ENCODE results near the gene PLA2G2C. TPM values are rescaled to one million over a fixed set of nuclear protein-coding genes. Genes with fewer than 3 reads are reported as not detected.

PLA2G2C gene
- total and polyA plus RNA-seq, 2 of the 13 experiments (the other 11 are each of a cell fraction or from before 2014, with no cell fraction given) = not detected

DNA sequence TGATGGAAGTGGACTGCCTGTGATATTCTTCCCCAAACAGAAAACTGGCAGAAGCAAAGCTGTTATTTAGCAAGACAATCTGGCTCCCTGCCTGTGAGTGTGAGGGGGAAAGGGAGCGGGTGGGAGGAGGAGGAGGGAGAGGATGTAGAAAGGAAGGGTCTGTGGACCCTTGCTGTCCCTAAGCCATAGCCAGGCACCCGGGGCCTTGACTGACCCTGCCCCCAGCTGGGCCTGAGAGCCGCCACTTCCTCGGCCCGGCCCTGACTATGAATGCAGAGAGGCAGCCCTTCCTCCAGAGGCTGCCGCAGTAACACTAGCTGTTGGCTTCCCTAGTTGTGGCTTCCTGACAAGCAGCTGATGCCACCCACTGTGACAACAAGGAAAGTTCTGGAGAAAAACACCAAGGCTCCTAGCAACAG, 33.3 kb downstream of the PLA2G2C start:
- in situ Hi-C loops (cut with HindIII; ENCODE audit: extremely low pct_ligation_motif_present, low pct_unique_long_range_greater_than_20kb) (loop anchor here (5.0 kb wide), 2 partner anchors 181 to 231 kb away; partner anchors contain the start of gene PLA2G2E), intact Hi-C loops (cut with micrococcal nuclease; ENCODE audit: unreplicated experiment) (loop anchor here (1.0 kb wide), 2 partner anchors 178 to 235 kb away; no protein-coding TSS in a partner anchor)
- Histone ChIP-seq H3K79me2 (ENCODE audit: insufficient read depth, low read length) (no peaks in the 10 kb centered on the region), H3K9ac (ENCODE audit: insufficient read depth, low read depth, low read length) (no peak overlapping the region), H3K9me3 (ENCODE audit: low read length) (no peaks in the 10 kb centered on the region), H3K4me3 (replicated peaks in 1 of 3; ENCODE audit: insufficient read depth in 1 of 3, low read depth in 2 of 3, low read length in 3 of 3) (no peak overlapping the region), H3K36me3 (replicated peaks in 1 of 2; ENCODE audit: control insufficient read depth in 1 of 2, insufficient read depth in 2 of 2, low read length in 2 of 2) (no peaks in the 10 kb centered on the region), H2AFZ (ENCODE audit: low read length) (no peak overlapping the region), H3K4me1 (ENCODE audit: insufficient read depth, low read length) (peaks cover 17% of the 10 kb centered on the region), H3K27me3 (ENCODE audit: control insufficient read depth in 1 of 2, insufficient read depth in 2 of 2, low read length in 2 of 2) (no peaks in the 10 kb centered on the region; a peak in 1 of 5 replicates), H3K27ac (ENCODE audit: extremely low read length, insufficient read depth, low read length) (no peak overlapping the region), H3K4me2 (ENCODE audit: low read depth, low read length) (no peak overlapping the region), H4K20me1 (ENCODE audit: insufficient read depth, low read length) (no peaks in the 10 kb centered on the region)
- POLR2A ChIA-PET = interaction anchor here (0.6 to 0.7 kb wide), 2 partner anchors 232 to 460 kb away, joined by 3 read pairs; no protein-coding TSS in a partner anchor
- ATAC-seq (no peak), FAIRE-seq (no peak), DNase-seq (ENCODE audit: low spot score) (no peak)
- WGBS (ENCODE audit: low lambda C conversion rate) = 83% methylated on average over 6 of the region's 6 CpGs
- TF ChIP-seq CBFB (CRISPR knock-in tag; IDR thresholded peaks at IDR 0.05) (no peak), ZNF891 (CRISPR knock-in tag; IDR thresholded peaks at IDR 0.05) (no peak), EP300 (IDR thresholded peaks at IDR 0.05; ENCODE audit: low read depth in 2 of 2, low read length in 2 of 2) (no peak), EP300 (CRISPR knock-in tag; IDR thresholded peaks at IDR 0.05; ENCODE audit: borderline replicate concordance) (no peak), SKI (IDR thresholded peaks at IDR 0.05; ENCODE audit: partially characterized antibody) (no peak), ZNF672 (CRISPR knock-in tag; IDR thresholded peaks at IDR 0.05) (no peak), TRIM24 (CRISPR knock-in tag; IDR thresholded peaks at IDR 0.05) (no peak), MAZ (IDR thresholded peaks at IDR 0.05; ENCODE audit: borderline replicate concordance, low read depth, low read length) (no peak), MAZ (CRISPR knock-in tag; IDR thresholded peaks at IDR 0.05; ENCODE audit: low read depth) (no peak), ZNF75D (CRISPR knock-in tag; IDR thresholded peaks at IDR 0.05; ENCODE audit: borderline replicate concordance) (no peak), PRDM4 (CRISPR knock-in tag; IDR thresholded peaks at IDR 0.05; ENCODE audit: borderline replicate concordance) (no peak), ZFP36L1 (CRISPR knock-in tag; IDR thresholded peaks at IDR 0.05) (no peak)
- BruUV-seq (replicated peaks) = no TSS peak
- CTCF ChIA-PET (ENCODE audit: low intra/inter-chr PET ratio, low total read pairs) = interaction anchor here (0.7 to 3.6 kb wide), 3 partner anchors 178 to 235 kb away, joined by 3 to 30 read pairs (median 15); no protein-coding TSS in a partner anchor

All from HepG2 (cell line).